Inferior parietal cortex (tissue), 1 donor: Measurements from ENCODE around the gene INSR.

Experiments used
- DNase-seq: peaks from one replicate; pipeline ENCODE4 v3.0.0-alpha.2; 2016; ENCODE audit errors: extremely low spot score

INSR gene

DNA sequence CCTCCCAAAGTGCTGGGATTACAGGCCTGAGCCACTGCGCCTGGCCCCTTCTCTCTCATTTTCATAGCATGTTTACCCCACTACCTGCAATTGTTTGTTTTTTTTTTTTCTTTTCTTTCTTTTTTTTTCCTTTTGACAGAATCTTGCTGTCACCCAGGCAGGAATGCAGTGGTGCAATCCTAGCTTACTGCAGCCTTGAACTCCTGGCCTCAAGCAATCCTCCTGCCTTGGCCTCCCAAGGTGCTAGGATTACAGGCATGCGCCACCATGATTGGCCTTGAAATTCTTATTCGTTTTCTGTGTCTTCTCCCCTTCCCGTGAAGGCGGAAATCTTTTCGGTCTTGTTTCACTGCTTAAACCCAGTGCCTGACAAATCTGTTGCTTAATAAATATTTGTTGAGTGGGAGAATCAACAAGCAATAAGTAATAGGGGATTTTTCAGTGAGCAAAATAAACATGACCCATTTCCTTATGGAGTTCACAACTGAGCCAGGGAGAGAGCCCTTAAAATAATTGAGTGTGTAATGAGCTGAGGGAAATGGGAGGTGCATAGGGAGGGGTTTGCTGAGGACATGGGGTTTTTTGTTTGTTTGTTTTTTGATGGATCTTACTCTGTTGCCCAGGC, 1.8 kb upstream of the INSR start:
- DNase-seq: no peak

DNA sequence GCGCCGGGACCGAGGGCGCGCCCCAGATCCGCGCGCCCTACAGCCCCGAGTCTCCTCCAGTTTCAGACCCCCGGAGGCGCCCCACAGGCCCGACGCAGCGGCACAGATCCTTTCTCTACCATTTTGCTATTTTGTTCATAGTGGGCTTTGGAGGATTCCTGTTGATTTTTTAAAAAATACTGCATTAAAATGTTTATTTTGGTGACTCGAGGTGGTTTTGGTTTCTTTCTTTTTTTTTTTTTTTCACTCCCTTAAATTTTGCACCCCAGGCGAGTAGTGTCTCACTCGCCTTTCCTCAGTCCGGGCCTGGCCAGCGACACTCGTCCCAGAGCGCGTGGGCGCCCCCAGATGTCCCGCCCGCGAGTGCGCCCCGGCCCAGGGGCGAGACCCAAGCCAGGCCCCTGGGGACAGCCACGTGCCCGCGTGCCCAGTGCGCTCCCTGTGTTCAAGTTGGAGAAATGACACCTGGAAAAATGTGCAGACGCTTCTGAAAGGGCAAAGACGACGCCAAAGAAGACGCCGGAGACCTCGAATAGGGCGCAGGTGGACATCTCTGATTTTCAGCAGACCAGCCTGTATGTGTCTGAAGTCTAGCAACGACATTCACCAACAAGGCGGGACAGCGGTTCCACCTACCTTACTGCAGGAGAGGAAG, 471 bp upstream of the INSR start:
- DNase-seq: peak; percentile 54

DNA sequence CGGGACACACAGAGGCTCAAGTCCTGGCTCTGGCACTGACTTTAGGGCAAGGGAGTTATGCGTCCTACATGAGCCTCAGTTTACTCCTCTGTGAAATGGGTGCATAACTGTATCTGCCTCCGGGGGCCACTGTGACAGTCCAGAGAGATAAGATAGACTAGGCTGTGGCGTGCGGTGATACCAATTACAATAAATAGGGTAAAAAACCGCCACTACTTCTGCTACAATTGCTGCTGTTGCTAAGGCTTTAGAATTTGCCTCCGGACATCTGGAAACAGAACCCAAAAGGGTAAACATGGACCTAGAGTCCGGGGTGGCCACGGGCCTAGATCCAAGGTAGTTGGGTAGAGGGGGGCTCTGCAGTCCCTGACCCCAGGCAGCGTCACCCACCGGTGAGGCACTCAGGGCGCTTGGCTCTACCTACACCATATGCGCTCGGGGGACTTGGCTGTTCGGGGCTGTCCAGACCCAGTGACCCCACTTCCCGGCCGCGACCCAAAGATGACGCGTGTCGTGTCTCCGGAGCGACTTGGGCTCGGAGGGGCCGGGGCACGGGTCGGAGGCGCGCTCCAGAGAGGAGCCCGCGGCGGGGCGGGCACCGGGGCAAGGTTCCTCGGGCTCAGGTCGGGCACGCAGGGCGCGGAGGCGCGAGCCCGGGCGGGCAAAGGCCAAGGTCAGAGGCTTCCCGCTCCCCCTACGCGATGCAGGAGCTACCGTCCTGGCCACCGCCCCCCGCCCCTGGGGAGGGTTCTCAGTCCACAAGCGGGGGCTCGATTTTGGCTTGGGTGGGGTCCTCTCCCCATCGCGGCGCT, 1.1 kb downstream of the INSR start:
- DNase-seq: no peak

DNA sequence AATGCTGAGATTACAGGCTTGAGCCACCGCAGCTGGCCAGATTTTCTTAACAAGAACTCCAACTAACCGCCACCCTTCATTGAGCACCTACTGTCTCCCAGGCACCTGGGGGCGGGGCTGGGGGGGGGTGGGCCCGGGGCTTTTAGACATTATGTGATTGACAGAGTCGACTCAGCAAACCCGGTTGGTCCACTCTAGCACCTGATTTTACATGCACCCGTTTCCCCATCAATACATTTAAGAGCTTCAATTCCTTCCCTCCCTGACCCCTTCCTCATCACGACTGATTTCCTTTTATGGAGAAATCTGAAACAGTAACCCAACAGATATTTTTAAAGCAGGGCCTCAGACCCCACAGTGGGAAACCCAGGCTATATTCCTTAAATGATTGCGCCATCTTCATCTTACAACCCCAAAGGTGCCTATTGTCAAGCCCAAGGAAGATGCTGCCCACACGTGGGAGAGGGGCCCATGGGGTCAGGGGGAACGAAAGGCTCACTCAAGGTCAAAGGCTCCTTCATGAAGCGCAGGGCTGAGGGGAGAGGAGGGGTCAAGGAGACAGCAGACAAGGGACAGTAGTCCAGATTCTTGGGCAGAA, 1.8 kb downstream of the INSR start:
- DNase-seq: no peak

DNA sequence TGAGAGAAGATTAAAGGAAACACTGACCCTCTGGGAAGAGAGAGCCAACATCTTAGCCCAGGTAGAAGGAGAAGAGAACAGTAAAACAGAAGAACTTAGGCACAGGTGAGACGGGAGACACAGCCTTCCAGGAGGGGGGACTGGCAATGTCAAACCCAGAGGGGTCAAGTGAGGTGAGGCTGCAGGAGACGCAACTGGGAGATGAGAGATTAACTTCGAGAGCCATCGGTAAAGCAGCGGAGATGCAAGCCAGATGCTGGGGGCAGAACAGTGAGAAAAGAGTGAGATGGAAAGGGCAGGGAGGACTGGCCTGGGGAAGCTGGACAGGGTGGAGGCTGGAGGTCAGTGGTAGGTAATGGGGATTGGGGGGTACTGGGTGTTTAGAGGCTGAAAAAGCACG, 5.2 kb downstream of the INSR start:
- no peak for DNase-seq

DNA sequence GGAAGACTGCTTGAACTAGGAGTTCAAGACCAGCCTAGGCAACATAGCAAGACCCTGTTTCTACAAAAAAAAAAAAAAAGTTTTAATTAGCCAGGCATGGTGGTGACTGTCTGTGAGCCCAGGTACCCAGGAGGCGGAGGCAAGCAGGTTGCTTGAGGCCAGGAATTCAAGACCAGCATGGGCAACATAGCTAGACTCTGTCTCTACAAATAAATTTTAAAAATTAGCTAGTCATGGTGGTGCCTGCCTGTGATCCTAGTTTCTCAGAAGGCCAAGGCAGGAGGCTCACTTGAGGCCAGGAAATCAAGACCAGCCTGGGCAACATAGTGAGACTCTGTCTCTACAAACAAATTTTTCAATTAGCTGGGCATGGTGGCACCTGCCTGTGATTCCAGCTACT, 6.1 kb downstream of the INSR start:
- DNase-seq: no peak

DNA sequence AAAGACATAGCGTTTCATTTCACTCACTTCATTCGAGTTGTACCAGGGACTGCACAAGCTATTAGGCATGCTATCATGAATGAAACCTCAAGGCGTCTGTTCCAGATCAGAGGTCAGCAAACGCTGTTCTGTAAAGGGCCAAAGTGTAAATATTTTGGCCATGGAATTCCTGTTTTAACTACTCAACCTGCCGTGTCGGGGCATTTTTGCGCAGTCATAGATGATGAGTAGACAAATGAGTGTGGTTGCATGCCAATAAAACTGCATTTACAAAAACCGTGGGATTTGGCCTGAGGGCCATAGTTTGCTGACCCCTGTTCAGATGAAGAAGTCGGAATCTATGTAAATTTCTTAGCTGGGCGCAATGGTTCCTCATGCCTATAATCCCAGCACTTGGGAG, 6.5 kb downstream of the INSR start:
- DNase-seq: no peak

DNA sequence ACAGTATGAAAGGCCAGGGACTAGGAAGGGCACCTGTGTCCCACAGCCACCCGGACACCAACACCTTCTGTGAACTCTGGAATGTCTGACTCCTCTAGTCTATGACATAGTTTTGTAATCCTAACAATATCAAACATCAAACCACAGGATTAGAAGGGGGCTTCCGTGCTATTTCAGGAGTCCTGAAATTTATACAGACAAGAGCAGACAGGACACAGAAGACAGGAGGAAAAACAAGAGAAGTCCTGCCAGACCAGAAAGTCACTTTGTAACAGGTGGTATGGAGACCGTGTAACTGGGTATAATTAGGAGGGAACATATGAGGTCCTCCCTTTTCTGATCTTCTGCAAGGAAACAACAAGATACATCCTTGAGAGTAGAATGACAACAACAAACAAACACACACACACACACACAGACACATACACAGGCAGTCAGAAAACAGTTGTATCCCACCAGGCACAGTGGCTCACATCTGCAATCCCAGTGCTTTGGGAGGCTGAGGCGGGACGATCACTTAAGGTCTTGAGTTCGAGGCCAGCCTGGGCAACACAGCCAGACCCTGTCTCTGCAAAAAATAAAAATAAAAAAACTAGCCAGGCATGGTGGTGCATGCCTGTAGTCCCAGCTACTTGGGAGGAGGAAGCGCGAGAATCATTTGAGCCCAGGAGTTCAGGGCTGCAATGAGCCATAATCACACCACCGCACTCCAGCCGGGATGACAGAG, 13.1 kb downstream of the INSR start:
- DNase-seq: no peak

DNA sequence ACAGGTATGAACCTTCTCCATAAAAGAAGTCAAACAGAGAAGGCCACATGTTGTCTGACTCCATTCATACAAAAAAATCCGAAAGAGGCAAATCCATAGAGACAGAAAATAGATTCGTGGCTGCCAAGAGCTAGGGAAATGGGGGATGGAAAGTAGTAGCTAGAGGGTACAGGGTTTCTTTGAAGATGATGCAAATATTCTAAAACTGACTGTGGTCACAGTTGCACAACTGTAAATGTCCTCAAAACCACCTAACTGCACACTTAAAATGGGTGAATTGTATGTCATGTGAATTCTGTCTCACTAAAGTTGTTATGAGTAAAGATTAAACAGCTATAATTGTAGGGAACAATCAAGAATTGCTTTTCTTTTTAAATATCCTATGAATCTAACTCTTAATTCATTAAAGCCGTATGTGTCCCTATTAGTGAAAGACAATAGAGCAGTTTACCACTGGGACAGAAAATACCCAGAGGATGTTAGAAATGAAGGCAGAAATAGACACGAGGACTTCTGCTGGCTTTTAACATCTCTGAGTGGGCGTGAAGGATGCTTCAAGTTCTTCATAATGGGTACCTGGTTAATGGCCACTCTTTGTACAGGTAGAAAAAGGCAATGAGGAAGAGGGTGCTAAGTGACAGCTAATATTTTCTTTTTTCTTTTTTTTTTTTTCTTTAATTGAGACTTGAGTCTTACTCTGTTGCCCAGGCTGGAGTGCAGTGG, 21.2 kb downstream of the INSR start:
- DNase-seq: no peak

DNA sequence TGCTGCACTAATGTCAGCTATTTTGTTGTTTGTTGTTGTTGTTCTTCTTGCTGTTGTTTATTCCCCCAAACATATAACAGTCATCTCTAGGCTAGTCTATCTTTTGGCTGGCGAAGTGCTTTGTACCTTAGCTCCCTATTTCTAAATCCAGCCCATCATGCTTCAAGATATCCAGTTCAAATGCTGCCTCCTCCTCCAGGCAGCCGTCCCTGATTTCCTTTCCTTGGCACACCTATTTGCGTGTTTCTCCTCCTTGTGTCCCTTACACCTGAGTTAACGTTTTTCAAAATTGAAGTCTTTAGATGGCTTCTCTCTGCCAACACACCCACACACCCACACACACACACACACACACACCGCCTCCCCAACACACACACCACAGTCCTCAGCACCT, 25.5 kb downstream of the INSR start:
- DNase-seq: no peak

DNA sequence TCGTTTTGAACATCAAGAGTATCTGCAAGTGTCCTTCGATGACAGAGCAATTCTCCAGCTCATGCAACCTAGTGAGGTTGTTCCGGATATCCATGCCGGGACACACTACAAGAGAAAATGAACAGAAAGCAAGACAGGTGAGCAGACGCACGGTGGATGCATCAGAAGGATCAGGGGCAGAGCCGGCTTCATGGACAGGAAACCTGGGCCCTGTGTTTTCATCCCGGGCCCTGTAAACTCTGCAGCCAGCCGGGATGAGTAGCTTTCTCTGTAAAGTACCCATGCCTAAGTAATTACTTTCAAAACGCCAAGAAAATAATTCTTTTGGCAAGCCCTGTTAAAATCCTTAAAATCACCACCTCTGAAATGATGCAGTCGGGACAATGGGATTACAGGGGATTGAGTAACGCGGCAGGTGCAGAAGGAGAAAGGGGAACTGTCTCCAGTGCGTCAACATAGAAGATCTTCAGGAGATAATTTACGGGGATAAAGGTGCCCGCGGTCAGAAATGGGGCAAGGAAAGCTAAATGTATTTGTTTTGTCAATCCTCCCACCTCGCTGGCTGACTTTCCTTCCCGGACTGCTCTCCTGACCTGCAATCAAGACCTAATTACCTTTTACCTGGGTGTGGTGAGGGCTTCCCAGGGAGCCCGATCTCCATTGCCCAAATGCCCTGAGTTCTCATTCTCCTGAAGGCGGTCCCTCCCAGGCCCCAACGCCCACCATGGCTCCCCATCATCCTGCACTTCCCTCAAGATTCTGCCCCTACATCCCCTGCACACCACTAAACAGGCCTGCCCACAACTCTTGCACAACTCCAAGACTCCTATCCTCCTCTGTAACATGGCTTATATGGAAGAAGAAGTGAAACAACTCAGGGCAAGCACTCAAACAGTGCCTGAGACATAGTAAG, 26.2 kb downstream of the INSR start:
- DNase-seq: no peak

DNA sequence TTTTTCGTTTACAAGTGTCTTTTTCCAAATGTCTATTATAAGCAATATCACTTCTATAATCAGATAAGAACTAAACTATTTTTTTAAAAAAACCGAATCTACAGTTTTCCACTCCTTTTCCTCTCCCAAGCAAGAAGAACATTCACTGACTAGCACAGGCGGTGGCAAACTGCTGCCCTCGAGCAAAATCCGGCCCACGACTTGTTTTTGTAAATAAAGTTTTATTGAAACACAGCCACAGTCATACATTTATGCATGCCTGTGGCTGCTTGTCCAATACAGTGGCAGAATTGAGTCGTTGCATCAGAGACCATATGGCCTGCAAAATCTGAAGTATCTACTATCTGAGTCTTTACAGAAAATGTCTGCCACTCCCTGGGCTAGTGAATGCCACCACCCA, 27.4 kb downstream of the INSR start:
- DNase-seq: no peak

DNA sequence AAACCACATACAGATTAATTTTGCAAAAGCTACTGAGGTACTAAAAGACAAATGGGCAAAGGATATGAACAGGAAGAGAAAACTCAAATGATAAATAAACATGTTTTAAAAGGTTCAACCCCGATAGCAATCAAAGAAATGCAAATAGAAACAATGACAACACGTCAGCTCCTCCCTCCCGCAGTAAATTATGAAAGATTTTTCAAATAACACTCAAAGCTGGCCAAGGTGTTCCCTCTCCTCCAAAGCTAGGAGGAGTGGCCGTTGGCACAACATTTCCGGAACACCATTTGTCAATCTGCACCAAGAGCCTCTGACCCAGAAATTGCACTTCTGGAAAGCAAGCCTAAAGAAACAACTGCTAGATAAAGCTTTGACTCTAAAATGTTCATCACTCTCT, 28.3 kb downstream of the INSR start:
- no peak for DNase-seq

DNA sequence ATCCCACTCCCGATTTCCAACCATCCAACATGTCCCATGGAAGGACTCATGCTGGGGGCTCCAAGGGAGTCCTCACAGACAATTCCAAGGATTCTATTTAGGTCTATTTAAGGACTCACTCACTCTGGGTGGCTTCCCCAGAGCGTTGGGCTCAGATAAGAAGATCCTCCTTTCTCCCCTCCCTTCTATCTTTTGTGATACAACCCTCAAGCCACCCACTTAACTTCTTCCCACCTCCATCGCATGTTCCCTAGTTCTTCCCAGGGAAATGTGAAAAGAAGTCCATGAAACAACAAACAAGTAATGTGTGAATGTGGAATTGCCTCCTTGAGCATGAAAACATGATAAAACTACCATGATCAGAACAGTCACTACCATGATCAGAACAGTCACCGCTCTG, 29.4 kb downstream of the INSR start:
- no peak for DNase-seq

DNA sequence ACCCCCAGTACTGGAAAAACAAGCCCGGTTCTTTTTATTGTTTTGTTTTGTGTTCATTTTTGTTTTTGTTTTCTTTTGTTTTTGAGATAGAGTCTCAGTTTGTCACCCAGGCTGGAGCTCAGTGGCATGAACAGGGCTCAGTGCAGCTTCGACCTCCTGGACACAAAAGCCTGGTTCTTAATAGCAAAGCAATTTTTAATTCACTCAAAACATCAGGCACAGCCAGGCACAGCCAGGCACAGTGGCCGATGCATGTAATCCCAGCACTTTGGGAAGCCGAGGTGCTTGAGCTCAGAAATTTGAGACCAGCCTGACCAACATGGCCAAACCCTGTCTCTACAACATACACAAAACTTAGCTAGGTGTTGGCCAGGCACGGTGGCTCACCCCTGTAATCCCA, 30.7 kb downstream of the INSR start:
- no peak for DNase-seq

DNA sequence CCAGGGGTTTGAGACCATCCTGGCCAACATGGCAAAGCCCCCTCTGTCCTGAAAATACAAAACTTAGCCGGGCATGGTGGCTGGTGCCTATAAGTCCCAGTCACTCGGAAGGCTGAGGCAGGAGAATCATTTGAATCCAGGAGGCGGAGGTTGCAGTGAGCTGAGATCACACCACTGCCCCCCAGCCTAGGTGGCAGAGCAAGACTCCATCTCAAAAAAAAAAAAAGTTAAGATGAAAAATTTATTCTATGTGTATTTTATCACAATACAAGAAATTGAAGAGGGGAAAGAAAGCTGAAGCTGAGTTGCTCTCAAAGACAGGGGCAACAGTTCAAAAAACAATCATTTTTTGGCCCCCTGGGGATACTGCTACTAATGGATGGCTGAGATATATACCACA, 31.1 kb downstream of the INSR start:
- no peak for DNase-seq

DNA sequence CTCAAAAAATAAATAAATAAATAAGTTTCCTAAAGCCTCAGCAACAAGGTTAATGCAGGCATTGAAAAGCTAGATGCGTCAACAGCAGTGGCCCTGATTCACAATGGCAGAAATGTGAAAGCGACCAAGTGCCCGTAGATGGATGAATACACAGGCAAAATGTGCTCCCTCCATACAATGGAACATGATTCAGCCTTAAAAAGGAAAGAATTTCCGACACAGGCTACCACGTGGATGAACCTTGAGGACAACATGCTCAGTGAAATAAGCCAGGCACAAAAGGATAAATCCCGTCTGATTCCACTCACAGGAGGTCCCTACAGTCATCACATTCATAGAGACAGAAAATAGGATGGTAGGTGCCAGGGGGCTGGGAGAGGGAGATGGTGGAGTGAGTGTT, 31.7 kb downstream of the INSR start:
- DNase-seq: no peak

DNA sequence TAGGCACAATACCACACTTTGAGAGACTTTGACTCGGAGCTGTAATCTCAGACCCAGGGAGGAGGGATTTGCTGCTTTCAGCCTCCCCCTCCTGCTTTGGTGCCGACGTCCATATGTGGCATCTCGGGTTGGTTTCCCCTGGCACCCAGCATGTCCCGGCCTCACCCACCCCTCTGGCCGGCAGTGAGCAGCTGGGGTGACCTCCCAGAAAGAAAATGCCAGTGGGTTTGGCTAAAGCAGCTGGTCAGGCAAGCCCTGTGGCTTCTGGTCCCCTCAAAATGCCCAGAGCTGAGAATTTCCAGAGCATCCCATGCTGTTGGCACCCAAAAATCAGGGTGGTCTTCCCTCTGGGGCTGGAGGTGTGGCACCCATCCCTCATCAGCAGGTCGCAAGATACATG, 34.1 kb downstream of the INSR start:
- no peak for DNase-seq

DNA sequence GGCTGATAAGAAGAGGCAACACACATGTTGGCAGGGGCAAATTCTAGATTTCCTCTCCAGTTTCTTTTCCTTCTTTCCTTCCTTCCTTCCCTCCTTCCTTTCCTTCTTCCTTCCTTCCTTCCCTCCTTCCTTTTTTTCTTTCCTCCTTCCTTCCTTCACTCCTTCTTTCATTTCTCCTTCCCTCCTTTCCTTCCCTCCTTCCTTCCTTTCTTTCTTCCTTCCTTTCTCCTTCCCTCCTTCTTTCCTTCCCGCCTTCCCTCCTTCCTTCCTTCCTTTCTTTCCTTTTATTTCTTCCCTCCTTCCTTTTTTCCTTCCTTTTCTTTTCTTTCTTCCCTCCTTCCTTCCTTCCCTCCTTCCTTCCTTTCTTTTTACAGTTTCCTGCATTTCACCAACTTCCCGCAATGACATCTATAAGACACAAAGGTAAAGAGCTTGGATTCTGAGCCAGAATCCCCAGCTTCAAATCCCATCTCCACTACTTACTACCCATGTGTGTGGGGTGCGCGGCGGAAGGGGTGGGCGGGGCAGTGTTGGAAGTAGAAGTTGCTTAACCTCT, 35.3 kb downstream of the INSR start:
- DNase-seq: no peak
